Mesothelial cell of epicardium (in vitro differentiated cells): ENCODE results near the gene SRSF11. TPM values are rescaled to one million over a fixed set of nuclear protein-coding genes. Genes with fewer than 3 reads are reported as not detected.
A peak's percentile ranks its signal among the peaks of the same experiment; 100 is the strongest.
"Not testable (repeated sequence)": the region's sequence is repeated elsewhere in the genome, so short reads cannot be mapped to it uniquely, and the experiment has no call there.

Experiments used
- DNase-seq, 2 experiments: peaks; one replicate each; pipeline ENCODE4 v3.0.0; 2021; ENCODE audit warnings: low spot score in 2 of 2; ENCODE audit not compliant: unreplicated experiment in 2 of 2
- H3K27ac Mint-ChIP-seq: 2 replicates; pipeline ENCODE4 v1.8.0; 2021; ENCODE audit warnings: mixed read lengths
- H3K27me3 Mint-ChIP-seq: 2 replicates; pipeline ENCODE4 v1.8.0; 2021; ENCODE audit warnings: low read depth, mixed read lengths
- H3K36me3 Mint-ChIP-seq: 2 replicates; pipeline ENCODE4 v1.8.0; 2021; ENCODE audit warnings: mixed read lengths
- H3K4me1 Mint-ChIP-seq: 2 replicates; pipeline ENCODE4 v1.8.0; 2021; ENCODE audit warnings: mixed read lengths
- H3K4me3 Mint-ChIP-seq: 2 replicates; pipeline ENCODE4 v1.8.0; 2021; ENCODE audit warnings: mild to moderate bottlenecking, moderate library complexity, mixed read lengths
- H3K9me3 Mint-ChIP-seq: 2 replicates; pipeline ENCODE4 v1.8.0; 2021; ENCODE audit warnings: mixed read lengths
- CTCF ChIP-seq: fragments of 200-600 bp; sonication (generic); IDR thresholded peaks from one replicate; pipeline ENCODE4 v1.5.0; 2021; ENCODE audit warnings: antibody characterized with exemption; ENCODE audit not compliant: unreplicated experiment
- total RNA-seq: library from RNA; stranded (reverse); gene quantifications from 3 replicates; pipeline ENCODE4 v1.2.1, GENCODE V29; 2021

The SRSF11 gene
- total RNA-seq = 338 to 357 TPM (median 348 TPM) in 3 replicates

GRCh38 chr1:70221238-70222121 lies at the start of gene SRSF11:
Gene SRSF11, plus strand, starts transcription at chr1:70221380. Its CDS starts 257 bp downstream, at chr1:70221637.
- peak; percentile 92 to 97 for DNase-seq
- no peaks in the 10 kb centered on the region for H3K9me3 Mint-ChIP-seq
- peaks cover 18% of the 10 kb centered on the region for H3K36me3 Mint-ChIP-seq
- no peak for TF ChIP-seq CTCF
- no peaks in the 10 kb centered on the region for H3K27me3 Mint-ChIP-seq
- H3K4me3 Mint-ChIP-seq = peak within 1 kb of the TSS; percentile 91
- H3K27ac Mint-ChIP-seq = peak within 1 kb of the TSS; percentile 96
- H3K4me1 Mint-ChIP-seq = peaks cover 40% of the 10 kb centered on the region

GRCh38 chr1:70171512-70171911 lies 49.7 kb upstream of the SRSF11 start:
- TF ChIP-seq CTCF = no peak
- peaks cover 6% of the 10 kb centered on the region for H3K9me3 Mint-ChIP-seq
- no peak overlapping the region for H3K4me3 Mint-ChIP-seq
- no peak for DNase-seq
- no peak overlapping the region for H3K27ac Mint-ChIP-seq
- H3K36me3 Mint-ChIP-seq = peaks cover 16% of the 10 kb centered on the region
- H3K27me3 Mint-ChIP-seq = no peaks in the 10 kb centered on the region
- H3K4me1 Mint-ChIP-seq = no peaks in the 10 kb centered on the region

GRCh38 chr1:70185181-70185580 lies 36.0 kb upstream of the SRSF11 start:
- H3K4me1 Mint-ChIP-seq, H3K4me3 Mint-ChIP-seq, H3K27me3 Mint-ChIP-seq, H3K27ac Mint-ChIP-seq, DNase-seq, H3K9me3 Mint-ChIP-seq, H3K36me3 Mint-ChIP-seq: not testable (repeated sequence)

GRCh38 chr1:70188522-70188921 lies 32.7 kb upstream of the SRSF11 start:
- no peak overlapping the region for H3K4me3 Mint-ChIP-seq
- no peak overlapping the region for H3K27ac Mint-ChIP-seq
- no peak for TF ChIP-seq CTCF
- H3K9me3 Mint-ChIP-seq = peaks cover 5% of the 10 kb centered on the region
- H3K27me3 Mint-ChIP-seq = no peaks in the 10 kb centered on the region
- DNase-seq = no peak
- H3K4me1 Mint-ChIP-seq = no peaks in the 10 kb centered on the region
- H3K36me3 Mint-ChIP-seq = peaks cover 1% of the 10 kb centered on the region

GRCh38 chr1:70190180-70190579 lies 31.0 kb upstream of the SRSF11 start:
- Mint-ChIP-seq H3K27me3 (no peaks in the 10 kb centered on the region), H3K4me3 (no peak overlapping the region), H3K4me1 (no peaks in the 10 kb centered on the region), H3K9me3 (peaks cover 5% of the 10 kb centered on the region), H3K27ac (no peak overlapping the region), H3K36me3 (peaks cover 1% of the 10 kb centered on the region)
- no peak for TF ChIP-seq CTCF
- DNase-seq = no peak

GRCh38 chr1:70192446-70192845 lies 28.7 kb upstream of the SRSF11 start:
- not testable (repeated sequence) for H3K9me3 Mint-ChIP-seq, H3K27me3 Mint-ChIP-seq, H3K4me1 Mint-ChIP-seq, H3K4me3 Mint-ChIP-seq, H3K36me3 Mint-ChIP-seq, DNase-seq, H3K27ac Mint-ChIP-seq
